Glutamatergic neuron (in vitro differentiated cells): ENCODE results near the gene COX19. TPM values are rescaled to one million over a fixed set of nuclear protein-coding genes. Genes with fewer than 3 reads are reported as not detected.
A peak's percentile ranks its signal among the peaks of the same experiment; 100 is the strongest.

ENCODE experiments used
- DNase-seq: peaks from one replicate; pipeline ENCODE4 v3.0.0; 2022
- H3K27ac Mint-ChIP-seq: one replicate; pipeline ENCODE4 v1.8.0; 2020; ENCODE audit warnings: mild to moderate bottlenecking, mixed read lengths, inconsistent platforms; ENCODE audit not compliant: unreplicated experiment
- H3K27me3 Mint-ChIP-seq: one replicate; pipeline ENCODE4 v1.8.0; 2020; ENCODE audit warnings: mild to moderate bottlenecking, moderate library complexity, mixed read lengths, inconsistent platforms; ENCODE audit not compliant: unreplicated experiment
- H3K36me3 Mint-ChIP-seq: one replicate; pipeline ENCODE4 v1.8.0; 2020; ENCODE audit warnings: mild to moderate bottlenecking, mixed read lengths, inconsistent platforms; ENCODE audit not compliant: unreplicated experiment
- H3K4me1 Mint-ChIP-seq: one replicate; pipeline ENCODE4 v1.8.0; 2020; ENCODE audit warnings: mild to moderate bottlenecking, low read depth, mixed read lengths, inconsistent platforms; ENCODE audit not compliant: unreplicated experiment
- H3K4me3 Mint-ChIP-seq: one replicate; pipeline ENCODE4 v1.8.0; 2020; ENCODE audit warnings: mild to moderate bottlenecking, mixed read lengths, inconsistent platforms; ENCODE audit not compliant: unreplicated experiment
- H3K9me3 Mint-ChIP-seq: one replicate; pipeline ENCODE4 v1.8.0; 2020; ENCODE audit warnings: mild to moderate bottlenecking, moderate library complexity, mixed read lengths, inconsistent platforms; ENCODE audit not compliant: unreplicated experiment
- CTCF ChIP-seq: fragments of 200-600 bp; sonication (generic); IDR thresholded peaks from one replicate; pipeline ENCODE4 v1.5.0; 2021; ENCODE audit not compliant: partially characterized antibody, unreplicated experiment
- total RNA-seq: library from RNA; stranded (reverse); fragmentation: NEBNext Ultra II Directional; extraction: Animal tissue kit (Norgen Biotek cat#: 25700); gene quantifications from one replicate; pipeline ENCODE4 v1.2.1, GENCODE V29; 2021; ENCODE audit not compliant: unreplicated experiment

COX19 gene
- total RNA-seq, 1 donor from 2014 or later: 18.4 TPM

DNA sequence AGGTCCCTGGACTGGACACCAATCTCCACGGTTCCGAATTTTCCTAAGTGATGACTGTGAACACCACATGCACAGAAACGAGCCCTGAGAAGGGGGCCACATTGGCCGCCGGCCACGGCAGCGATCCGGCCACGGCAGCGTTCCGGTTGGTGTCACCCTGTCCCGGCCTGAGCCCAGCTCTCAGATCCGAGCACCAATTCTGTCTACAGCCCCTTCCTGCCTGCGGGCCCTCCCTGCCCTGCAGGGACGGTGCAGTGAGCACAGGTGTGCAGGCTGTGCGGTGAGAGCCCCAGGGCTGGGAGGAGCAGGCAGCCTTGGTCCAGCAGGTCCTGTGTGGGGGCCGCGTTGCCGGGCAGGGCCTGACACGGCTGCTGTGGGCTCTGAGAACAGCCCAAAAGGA is 39.3 kb upstream of the COX19 start:
- DNase-seq: no peak
- no peaks in the 10 kb centered on the region for H3K36me3 Mint-ChIP-seq
- H3K27me3 Mint-ChIP-seq: peaks cover 8% of the 10 kb centered on the region
- TF ChIP-seq CTCF: no peak
- no peak overlapping the region for H3K27ac Mint-ChIP-seq
- H3K4me1 Mint-ChIP-seq: peaks cover 13% of the 10 kb centered on the region
- no peak overlapping the region for H3K4me3 Mint-ChIP-seq
- H3K9me3 Mint-ChIP-seq: peaks cover 11% of the 10 kb centered on the region

DNA sequence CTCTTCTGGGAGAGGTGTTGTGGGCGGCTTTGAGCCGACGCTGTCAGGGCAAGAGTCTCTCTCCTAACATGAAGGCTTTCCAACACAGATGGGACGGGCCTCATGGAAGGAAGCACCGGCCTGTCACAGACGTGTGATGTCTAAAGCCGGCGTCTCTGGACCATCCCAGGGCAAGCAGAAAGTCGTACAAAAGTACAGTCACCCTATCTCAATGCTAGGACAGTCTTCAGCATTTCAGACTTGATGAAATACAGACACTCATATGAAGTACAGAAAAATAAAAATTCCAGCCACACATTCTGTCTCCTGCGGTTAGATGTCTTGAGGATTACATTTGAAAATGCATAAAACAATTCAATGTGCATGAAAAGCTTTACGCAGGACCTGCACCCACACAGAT is 38.2 kb upstream of the COX19 start:
- no peak for TF ChIP-seq CTCF
- no peaks in the 10 kb centered on the region for H3K36me3 Mint-ChIP-seq
- H3K4me3 Mint-ChIP-seq: peak overlapping the region; percentile 65
- H3K27ac Mint-ChIP-seq: peak overlapping the region; percentile 30
- H3K4me1 Mint-ChIP-seq: peaks cover 13% of the 10 kb centered on the region
- H3K9me3 Mint-ChIP-seq: peaks cover 10% of the 10 kb centered on the region
- DNase-seq: no peak
- H3K27me3 Mint-ChIP-seq: peaks cover 9% of the 10 kb centered on the region

DNA sequence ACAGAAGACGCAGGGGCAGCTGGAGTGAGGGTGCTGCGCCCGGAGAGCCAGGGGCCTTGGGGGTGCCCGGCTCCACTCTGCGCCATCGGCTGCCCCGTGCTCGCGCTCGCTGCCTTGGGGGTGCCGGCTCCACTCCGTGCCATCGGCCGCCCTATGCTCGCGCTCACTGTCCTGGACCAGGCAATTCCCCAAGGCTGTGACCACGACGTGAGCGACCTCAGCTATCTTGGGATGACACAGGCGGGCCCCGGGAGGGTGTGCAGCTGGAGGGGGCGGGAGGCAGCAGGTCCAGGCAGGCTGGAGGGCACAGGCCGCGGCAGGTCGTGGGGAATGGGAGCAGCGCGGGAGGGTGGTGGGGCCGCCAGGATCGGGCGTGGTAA is 37.4 kb upstream of the COX19 start:
- no peaks in the 10 kb centered on the region for H3K36me3 Mint-ChIP-seq
- no peak overlapping the region for H3K27ac Mint-ChIP-seq
- peak; percentile 15 for DNase-seq
- H3K27me3 Mint-ChIP-seq: peaks cover 7% of the 10 kb centered on the region
- no peak for TF ChIP-seq CTCF
- peaks cover 5% of the 10 kb centered on the region for H3K9me3 Mint-ChIP-seq
- H3K4me1 Mint-ChIP-seq: peaks cover 13% of the 10 kb centered on the region
- H3K4me3 Mint-ChIP-seq: no peak overlapping the region

DNA sequence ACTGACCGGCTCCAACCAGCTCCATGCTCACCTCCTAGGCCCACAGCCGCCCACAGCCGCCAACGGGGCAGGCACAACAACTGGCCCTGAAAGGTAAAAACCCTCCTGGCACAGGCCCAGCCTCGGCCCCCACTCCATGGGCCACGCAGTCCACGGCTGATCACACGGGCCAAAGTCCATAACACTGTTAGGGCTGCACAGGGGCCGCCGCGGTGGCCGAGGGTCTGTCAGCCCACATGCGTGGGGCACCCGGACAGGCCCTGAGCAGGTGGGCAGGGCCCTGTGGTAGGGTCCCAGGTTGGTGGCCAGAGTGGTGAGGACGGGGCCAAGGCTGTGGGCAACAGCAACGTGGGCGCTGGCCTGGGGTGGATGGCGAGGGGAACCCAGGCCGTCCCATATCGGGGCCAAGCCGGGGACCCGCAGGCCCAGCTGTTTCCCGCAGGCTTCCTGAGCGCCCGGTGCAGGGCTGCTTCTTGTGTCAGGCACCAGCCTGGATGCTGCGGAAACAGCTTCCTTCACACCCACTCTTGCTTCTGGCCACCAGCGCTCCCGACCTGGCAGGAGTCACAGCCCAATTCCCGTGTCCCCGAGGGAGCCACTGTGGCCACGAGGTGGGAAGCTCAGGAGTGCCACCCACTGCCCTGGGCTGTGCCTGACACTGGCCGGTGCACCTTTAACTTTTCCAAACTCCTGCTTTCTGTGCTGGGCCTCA is 36.8 kb upstream of the COX19 start:
- H3K4me3 Mint-ChIP-seq: no peak overlapping the region
- peaks cover 13% of the 10 kb centered on the region for H3K4me1 Mint-ChIP-seq
- H3K9me3 Mint-ChIP-seq: peaks cover 5% of the 10 kb centered on the region
- H3K36me3 Mint-ChIP-seq: no peaks in the 10 kb centered on the region
- H3K27ac Mint-ChIP-seq: no peak overlapping the region
- DNase-seq: peak; percentile 13
- TF ChIP-seq CTCF: no peak
- H3K27me3 Mint-ChIP-seq: peaks cover 7% of the 10 kb centered on the region

GRCh38 chr7:1011297-1012003 is 36.1 kb upstream of the COX19 start:
- DNase-seq: peak; percentile 10
- H3K4me1 Mint-ChIP-seq: peaks cover 13% of the 10 kb centered on the region

More at GRCh38 chr7:1011297-1012003, 36.1 kb upstream of the COX19 start:
- Mint-ChIP-seq H3K27ac (peak overlapping the region; percentile 62), H3K36me3 (no peaks in the 10 kb centered on the region), H3K27me3 (peaks cover 7% of the 10 kb centered on the region), H3K9me3 (peaks cover 5% of the 10 kb centered on the region), H3K4me3 (no peak overlapping the region)
- no peak for TF ChIP-seq CTCF
